NCI-H524 treated with DMSO at 0.1 percent for 48 hours (cell line): ENCODE results near the gene AFG1L.
"Not testable (repeated sequence)": the region's sequence is repeated elsewhere in the genome, so short reads cannot be mapped to it uniquely, and the experiment has no call there.

Experiments used
- DNase-seq: peaks from one replicate; lab custom pipeline; 2025; lab: John Stamatoyannopoulos, UW

AFG1L gene

GRCh38 chr6:108557494-108558371, 262.9 kb downstream of the AFG1L start:
- DNase-seq: peak; percentile 68

- DNase-seq: peak; percentile 92
Observed at GRCh38 chr6:108558372-108559096, 263.7 kb downstream of the AFG1L start.

GRCh38 chr6:108559097-108559883, 264.4 kb downstream of the AFG1L start:
- peak; percentile 69 for DNase-seq

- peak; percentile 60 for DNase-seq
Observed at GRCh38 chr6:108559884-108560462, 265.1 kb downstream of the AFG1L start.

- no peak for DNase-seq
Observed at GRCh38 chr6:108560463-108561308, 265.8 kb downstream of the AFG1L start, which contains the start of gene FOXO3. TSS of gene FOXO3 (plus strand) at chr6:108560917. CDS start at chr6:108561209, 292 bp downstream.

- DNase-seq: not testable (repeated sequence)
Observed at GRCh38 chr6:108561309-108561647, 266.4 kb downstream of the AFG1L start.

- no peak for DNase-seq
Observed at GRCh38 chr6:108561742-108562502, 267.1 kb downstream of the AFG1L start.

GRCh38 chr6:108562503-108562993, 267.7 kb downstream of the AFG1L start:
- DNase-seq: no peak

GRCh38 chr6:108563292-108563691, 268.4 kb downstream of the AFG1L start:
- no peak for DNase-seq

GRCh38 chr6:108564178-108564577, 269.3 kb downstream of the AFG1L start:
- no peak for DNase-seq

GRCh38 chr6:108565091-108565766, 270.4 kb downstream of the AFG1L start:
- no peak for DNase-seq

- DNase-seq: no peak
Observed at GRCh38 chr6:108565893-108566292, 271.0 kb downstream of the AFG1L start.

GRCh38 chr6:108566406-108566805, 271.6 kb downstream of the AFG1L start:
- DNase-seq: no peak

GRCh38 chr6:108568101-108568500, 273.2 kb downstream of the AFG1L start:
- DNase-seq: no peak

- no peak for DNase-seq
Observed at GRCh38 chr6:108568551-108569305, 273.9 kb downstream of the AFG1L start.

GRCh38 chr6:108570517-108570916, 275.7 kb downstream of the AFG1L start:
- no peak for DNase-seq

- DNase-seq: no peak
Observed at GRCh38 chr6:108574457-108575141, 279.7 kb downstream of the AFG1L start.
